ENCODE data around the gene PLEKHG2. TPM values are rescaled to one million over a fixed set of nuclear protein-coding genes. Genes with fewer than 3 reads are reported as not detected.

The PLEKHG2 gene
- total RNA-seq, 1 donor from 2014 or later: 10.1 TPM

DNA sequence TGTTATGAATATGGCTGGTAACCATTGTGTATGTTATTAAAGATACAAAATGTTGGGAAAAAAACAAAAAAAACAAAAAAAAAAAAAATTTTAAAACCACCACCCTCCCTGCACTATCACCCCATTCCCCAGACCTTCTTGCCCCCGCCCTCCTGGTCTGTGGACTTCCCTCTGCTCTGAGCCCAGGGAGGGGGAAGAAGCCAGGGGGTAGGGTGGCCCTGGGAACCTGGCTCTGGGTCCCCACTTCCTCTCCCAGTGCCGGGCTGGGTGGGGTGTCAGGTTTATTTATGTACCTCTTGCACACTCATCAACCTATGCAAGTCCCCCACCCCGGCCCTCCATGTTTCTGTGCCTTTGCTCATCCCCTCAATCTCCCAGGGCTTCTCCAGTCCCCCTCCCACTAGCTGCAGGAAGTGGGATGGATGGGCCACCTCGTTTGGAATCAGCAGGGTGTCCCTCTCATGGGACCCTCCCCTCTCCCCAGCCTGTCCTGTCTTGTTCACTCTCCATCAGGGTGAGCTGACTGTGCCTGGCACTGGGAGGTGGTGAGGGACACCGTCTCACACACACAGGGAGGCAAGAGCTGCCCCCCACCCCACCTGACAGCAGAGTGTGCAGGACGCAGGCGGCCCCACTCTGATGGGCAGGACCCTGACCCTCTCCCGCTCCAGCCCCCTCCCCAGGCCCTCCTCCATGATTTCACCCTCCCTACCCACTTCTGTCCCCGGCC is 27.5 kb upstream of the PLEKHG2 start:
- no peak for DNase-seq (ENCODE audit: low read depth in 2 of 2)

DNA sequence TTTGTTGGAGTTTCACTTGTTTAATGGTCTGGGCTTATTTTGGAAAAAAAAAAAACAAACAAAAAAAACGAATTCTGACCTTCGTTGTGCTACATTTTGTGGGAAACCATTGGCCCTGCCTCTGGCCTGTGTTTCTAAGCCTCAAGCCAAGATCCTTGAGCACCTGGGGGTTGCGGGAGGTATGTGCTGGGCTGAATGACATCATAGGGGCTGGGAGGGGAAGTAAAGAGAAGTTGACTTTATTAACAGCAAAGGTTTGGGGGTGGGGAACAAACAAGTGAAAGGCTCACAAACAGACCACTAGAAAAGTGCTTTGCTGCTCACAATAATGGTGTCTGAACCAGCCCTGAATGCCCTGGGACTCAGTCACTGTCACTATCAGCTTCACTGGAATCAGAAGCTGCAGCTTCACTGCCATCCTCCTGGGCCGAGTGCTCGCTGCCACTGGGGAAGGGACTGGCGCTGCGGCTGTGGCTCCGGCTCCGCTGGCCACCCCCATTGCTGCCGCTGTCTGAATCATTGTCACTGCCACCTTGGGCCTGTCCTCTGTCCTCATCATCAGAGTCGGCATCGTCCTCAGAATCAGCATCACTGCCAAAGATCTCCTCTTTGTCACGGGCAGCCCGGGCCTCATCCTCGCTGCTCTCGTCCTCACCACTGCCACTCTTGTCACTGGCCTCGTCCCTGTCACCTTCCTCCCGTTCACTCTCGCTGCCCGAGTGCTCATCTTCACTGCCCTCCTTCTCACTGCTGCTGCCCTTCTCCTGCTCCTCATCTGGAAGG is 26.6 kb upstream of the PLEKHG2 start:
- DNase-seq (ENCODE audit: low read depth in 2 of 2): no peak

DNA sequence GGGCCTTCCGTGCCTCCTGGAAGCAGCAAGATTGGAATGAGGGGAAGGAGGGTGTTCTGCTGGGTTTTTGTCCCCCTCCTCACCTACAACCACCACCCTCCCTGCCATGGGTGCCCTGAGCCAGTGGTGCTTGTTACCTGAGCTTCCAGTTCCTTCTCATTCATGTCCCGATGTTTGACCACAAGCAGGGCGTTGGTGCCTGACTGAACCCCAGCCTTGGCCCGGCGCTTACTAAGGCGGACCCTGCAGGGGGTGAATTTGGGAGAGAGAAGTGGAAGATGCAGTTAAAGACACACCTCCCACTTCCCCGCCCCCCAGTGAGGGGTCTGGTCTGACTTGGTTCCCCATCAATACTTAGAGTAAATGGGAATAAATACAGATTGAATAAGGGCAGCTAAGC is 25.9 kb upstream of the PLEKHG2 start:
- no peak for DNase-seq (ENCODE audit: low read depth in 2 of 2)

DNA sequence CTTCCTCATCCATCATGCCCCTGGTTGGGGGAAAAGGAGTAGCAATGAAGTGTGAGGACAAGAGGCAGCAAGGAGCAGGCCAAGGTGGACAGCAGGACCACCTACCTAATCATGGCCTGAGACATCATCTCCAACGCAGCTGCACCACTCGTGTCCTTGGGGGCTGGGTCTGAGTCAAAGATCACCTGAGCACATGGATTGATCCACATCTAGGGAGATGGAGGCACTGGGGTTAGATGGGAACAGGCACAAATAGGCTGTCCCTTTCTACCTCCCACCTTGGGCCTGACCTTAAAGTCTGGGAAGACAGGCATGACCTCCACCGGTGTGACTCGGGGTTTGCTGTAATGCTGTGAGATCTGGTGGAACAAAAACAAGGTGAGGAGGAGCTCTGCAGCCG is 23.8 kb upstream of the PLEKHG2 start:
- DNase-seq (ENCODE audit: low read depth in 2 of 2): no peak

DNA sequence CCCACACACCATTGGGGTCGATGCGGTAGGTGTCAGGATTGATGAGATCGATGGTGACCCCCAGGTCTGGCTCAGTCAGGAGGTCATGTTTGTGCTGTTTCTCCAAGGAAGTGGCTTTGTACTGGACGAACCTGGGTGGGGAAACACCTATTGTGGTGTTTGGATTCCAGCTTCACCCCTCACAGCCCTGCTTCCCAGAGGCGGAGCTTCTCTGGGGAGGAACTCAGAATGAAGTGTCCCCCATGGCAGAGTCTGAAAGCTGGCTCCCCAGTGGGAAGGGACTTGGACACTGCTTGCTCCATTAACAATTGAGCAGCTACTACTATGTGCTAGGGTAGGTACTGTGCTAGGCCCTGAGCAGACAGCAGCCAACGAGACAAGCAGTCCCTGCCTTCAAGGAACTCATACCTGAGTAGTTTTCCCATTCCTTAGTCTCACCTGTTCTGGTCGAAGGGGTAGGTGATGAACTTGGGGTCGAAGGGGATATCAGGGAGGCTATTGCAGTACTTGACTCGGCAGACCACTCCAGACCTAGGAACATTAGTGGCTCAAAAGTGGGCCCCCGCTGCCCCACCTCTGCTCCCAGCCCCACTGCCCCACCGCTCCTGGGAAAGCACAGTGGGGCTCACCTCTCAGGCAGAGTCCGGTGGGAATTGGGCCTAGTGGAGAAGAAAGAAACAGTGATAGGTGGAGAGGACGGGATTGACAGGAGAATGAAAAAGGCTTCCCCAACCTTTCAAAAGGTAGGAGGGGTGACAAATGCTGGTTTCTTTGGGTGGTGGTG is 22.6 kb upstream of the PLEKHG2 start:
- DNase-seq (ENCODE audit: low read depth in 2 of 2): no peak

DNA sequence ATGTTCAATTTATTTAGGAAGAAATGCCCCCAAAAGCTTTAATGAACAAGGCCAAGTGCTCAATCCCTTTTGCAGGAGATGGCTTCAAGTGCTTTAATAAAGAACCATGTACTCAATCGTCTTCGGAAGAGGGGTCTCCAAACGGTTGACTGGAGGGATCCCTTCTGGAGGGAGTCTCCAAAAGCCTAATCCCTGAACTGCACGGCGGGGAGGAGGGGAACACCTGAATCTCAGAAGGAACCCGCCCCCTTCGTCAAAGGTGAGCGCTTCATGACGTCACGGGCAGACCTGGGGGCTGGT is 22.1 kb upstream of the PLEKHG2 start:
- DNase-seq (ENCODE audit: low read depth in 2 of 2): no peak

DNA sequence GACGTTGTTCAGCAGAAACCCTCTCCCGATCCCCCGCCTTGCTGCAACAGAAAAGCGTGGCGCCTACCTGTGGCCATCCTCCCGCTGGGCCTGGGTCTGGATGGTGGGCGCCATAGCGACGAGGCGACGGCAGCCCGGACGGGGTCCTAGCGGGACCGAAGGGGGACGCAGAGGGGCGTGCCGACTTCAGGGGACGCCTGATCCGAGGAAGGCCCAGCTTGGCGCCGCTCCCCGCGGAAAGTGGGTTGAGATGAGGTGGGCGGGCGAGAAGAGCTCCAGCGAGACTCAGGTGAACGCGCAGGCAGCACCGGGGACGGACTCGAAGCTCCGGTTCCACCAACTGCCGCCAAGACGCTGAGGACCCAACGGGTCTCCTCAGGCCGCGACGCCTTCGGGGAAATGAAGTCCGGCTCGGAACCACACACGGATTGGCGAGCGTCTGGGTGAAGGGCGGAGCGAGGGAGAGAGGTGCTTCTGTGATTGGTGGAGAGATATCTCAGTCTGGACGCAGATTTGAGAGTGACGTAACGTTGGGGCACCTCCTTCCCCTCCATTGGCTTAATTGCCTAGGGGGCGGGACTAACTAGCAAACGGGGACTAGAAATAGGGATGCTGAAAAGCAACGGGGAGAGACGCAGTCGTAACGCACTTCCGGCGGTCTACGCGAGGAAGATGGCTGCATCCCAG is 21.6 kb upstream of the PLEKHG2 start, which contains the start of the genes MED29 and PAF1:
TSS of gene MED29 (plus strand) at position 628 of the 687 bp plus-strand sequence. CDS start at position 673, 45 bp downstream.
TSS of gene PAF1 (minus strand) at position 356 of the 687 bp plus-strand sequence. CDS start at position 114, 242 bp downstream.
- DNase-seq (ENCODE audit: low read depth in 2 of 2): peak; percentile 99 to 100

DNA sequence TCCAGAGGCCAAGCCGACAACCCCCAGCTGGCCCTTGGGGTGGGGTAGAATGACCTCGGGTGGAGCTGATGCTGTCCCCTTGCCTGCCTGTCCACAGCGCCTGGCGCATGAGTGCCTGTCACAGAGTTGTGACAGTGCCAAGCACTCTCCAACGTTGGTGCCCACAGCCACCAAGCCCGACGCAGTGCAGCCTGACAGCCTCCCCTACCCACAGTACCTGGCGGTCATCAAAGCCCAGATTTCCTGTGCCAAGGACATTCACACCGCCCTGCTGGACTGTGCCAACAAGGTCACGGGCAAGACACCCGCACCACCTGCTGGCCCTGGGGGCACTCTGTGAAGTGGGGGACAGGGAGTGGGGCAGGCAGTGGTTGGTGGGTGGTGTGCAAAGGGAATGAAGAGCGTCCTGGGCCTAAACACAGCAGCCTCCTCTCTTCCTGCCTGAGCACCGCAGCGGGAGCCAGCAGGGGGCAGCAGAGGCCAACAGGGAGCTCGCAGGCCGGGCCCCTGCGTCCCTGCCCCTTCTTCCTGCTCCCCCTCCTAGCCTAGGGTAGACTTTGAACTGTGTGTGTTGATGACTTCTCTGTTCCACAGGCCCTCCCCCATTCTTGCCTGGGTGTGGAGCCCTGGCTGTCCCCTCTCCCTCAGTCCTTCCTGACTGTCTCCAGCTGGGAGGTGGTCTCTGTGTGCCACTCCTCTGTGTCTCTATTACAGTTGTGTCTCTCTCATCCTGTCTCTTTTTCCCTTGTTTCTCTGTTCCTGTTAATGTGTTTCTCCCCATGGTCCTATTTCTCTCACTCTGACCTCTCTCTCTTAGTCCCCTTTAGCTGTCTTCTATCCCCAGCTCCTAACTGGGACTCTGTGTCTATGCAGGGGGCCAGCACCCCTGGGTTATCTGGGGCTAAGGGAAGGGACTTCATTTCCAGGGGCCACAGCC is 14.8 kb upstream of the PLEKHG2 start:
- peak; percentile 87 to 91 for DNase-seq (ENCODE audit: low read depth in 2 of 2)

DNA sequence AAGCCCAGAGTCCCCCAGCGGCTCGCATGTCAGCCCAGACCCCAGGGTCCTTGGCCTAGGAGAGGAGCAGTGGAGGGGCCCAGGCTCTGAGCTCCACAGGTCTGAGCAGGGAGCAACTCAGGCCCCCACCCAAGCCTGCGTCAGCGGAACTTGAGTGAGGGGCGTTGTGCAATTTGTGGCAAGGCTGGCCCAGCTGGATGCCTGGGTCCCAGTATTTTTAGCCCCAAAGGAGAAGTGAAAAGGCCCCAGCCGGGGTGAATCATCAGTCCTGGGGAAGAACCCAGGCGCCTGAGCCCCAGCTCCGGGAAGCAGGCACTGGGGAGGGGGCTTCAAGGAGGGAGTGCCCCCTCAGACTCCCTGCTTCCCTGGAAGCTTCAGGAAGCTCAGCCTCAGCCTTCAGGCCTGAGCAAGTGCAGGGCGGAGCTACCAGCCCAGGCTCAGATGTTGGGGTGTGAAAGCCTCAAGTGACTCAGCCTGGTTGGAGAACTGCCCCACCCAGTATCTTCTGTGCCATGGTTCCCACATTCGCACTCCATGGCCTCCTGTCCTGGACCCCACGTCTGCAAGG is 14.1 kb upstream of the PLEKHG2 start:
- DNase-seq (ENCODE audit: low read depth in 2 of 2): peak in 1 of 2 donors; percentile 77

DNA sequence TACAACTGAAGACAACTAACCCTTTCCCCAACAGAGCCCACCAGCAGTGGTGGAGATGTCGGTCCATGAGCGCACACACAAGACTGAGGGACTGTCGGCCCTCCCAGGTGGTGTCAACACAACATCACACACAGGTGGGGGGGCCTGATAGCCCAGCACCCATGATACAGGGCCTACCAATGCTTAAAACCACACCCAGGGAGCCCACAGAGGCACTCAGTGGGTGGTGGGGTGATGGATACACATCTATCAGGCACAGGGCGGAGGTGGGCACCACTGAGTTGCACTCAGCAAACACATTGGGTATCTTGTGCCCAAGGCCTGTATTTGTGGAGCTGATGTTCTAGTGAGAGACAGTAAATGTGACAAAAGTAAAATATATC is 12.8 kb upstream of the PLEKHG2 start:
- DNase-seq (ENCODE audit: low read depth in 2 of 2): no peak

DNA sequence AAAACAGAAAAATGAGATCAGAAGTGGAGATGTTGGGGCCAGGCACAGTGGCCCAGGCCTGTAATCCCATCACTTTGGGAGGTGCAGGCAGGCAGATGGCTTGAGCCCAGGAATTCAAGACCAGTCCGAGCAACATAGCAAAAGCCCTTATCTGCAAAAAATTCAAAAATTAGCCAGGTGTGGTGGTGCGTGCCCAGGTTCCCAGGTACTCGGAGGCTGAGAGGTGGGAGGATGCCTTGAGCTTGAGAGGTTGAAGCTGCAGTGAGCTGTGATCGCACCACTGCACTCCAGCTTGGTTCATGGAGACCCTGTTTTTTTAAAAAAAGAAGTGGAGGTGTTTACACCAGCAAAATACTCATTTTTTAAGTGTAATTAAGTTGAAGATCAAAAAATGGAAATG is 12.4 kb upstream of the PLEKHG2 start:
- no peak for DNase-seq (ENCODE audit: low read depth in 2 of 2)

DNA sequence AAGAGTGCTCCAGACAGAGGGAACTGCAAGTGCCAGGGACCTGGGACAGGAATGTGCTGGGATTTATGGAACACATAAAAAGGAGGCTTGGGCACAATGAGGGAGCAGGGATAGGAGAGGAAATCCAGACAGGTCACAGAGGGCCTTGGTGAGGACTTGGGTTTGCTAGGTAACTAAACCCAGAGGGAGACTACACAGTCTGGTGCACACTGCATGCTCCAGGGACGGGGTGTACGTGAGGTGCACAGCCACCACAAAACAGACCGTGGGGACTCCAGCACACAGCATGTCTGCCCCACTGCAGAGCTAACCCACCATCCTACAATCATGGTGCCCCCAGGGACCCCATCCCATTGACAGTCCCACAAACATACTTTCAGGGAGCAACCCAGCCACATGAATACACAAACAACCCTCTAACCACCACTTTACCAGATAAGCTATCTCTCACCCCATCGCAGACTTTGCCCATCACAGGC is 11.4 kb upstream of the PLEKHG2 start:
- no peak for DNase-seq (ENCODE audit: low read depth in 2 of 2)

DNA sequence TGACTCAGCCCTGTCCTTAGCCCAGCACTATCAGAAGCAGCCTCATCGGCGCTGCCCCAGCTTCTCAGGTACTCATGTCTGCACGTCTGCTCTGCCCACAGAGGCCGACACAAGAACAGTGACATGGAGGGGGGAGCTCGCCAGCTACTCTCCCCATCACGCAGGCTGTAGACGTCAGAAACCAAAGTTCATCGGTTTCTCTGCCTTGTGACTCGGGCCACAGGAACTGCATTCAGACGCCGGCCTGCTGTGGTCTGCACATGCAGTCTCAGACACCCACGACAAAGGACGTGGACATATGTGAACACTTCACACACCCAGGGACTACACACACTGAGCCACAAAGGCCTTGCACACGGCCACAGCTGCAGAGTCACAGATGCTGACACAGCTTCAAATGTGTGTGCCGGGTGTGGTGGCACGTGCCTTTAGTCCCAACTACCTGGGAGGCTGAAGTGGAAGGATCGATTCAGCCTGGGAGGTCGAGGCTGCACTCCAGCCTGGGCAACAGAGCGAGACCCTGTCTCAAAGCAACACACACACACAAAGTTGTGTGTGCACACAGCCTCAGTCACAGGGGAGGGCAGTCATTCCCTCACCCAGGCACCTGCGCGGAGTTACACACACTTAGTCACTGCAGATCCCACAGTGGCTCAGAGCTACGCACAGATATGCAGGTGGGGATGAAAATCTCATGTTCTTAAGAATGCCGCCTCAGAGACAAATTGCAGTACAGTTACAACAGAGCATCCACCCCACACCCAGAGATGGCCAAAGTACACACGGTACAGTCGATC is 10.7 kb upstream of the PLEKHG2 start:
- peak in 1 of 2 donors; percentile 20 for DNase-seq (ENCODE audit: low read depth in 2 of 2)

DNA sequence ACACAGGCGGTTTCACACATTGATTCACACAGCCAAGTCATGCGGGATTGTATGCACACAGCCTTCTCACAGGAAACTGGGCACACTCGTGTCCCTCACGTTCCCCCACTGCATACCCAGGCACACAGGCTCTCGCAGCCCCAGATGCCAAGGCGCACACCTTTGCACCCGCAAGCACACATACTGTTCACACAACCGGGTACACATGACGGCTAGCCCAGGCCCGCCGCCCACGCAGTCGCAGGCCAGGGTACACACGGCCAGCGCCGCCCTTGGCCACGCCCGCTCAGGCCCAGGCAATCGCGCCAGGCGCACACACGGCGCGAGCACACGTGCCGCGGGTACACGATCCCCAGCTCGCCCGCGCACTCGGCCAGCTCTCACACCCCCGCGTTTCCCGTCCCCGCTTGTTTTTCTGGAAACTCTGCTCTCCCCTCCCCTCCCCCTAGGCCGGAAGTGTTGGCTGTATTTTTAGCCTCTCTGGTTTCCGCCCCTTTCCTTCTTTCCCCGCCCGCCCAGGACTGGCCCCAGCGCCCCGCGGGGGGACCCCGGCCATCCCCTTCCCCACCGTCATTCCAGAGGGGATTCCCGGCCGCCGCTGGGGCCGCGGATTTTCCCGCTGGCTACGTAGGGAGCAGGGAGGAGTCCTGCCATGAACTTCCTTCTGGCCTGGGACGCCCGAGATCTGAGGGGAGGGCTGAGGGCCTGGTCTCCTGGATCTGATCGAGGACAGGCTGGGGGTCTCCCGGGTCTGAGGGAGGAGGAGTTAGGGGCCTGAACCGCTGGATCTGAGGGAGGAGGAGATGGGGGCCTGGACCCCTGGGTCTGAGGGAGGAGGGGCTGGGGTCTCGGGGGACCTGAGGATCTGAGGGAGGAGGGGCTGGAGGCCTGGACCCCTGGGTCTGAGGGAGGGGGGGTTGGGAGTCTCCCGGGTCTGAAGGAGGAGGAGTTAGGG is 9.8 kb upstream of the PLEKHG2 start:
- peak; percentile 94 to 98 for DNase-seq (ENCODE audit: low read depth in 2 of 2)

DNA sequence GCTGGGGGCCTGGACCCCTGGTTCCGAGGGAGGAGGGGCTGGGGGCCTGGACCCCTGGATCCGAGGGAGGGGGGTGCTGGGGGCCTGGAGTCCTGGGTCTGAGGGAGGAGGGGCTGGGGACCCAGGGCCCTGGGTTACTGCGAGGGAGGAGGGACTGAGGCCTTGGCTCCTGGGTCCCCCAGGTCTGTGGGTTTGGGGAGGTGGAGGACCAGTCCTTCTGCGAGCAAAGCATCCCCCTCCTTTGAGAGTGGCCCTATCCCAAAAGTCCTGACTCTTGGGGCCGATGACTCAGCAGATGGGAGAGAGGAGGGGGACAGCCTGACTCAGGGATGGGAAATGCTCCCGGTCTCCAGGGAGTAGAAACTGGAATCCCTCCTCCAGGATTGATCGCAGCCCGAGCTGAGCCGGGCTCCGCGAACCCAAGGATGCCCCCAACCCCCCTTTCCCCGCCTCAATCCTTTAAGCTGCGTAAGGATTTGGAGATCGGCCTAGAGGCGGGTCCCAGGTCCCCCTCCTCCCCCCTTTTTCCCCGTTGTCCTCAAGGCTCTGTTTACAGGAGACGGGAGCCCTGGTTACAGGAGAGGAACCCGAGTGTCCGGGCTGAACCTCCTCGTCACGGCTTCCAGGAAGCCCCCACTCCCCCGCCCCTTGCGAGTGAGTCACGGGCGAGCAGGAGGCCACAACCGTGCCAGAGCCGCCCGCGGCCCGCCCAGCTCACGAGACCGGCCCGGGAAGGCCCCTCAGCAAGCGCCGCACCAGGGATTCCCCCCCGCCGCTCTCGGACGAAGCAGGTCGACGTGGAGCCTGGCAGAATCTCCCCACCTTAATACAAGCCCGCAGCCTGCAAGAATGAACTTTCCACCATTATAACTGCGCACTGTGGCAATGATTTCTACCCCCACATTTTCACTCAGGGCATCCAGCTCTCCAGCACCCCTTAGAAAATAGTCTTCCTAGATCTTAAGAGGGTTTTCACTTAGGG is 8.8 kb upstream of the PLEKHG2 start:
- DNase-seq (ENCODE audit: low read depth in 2 of 2): peak; percentile 99

DNA sequence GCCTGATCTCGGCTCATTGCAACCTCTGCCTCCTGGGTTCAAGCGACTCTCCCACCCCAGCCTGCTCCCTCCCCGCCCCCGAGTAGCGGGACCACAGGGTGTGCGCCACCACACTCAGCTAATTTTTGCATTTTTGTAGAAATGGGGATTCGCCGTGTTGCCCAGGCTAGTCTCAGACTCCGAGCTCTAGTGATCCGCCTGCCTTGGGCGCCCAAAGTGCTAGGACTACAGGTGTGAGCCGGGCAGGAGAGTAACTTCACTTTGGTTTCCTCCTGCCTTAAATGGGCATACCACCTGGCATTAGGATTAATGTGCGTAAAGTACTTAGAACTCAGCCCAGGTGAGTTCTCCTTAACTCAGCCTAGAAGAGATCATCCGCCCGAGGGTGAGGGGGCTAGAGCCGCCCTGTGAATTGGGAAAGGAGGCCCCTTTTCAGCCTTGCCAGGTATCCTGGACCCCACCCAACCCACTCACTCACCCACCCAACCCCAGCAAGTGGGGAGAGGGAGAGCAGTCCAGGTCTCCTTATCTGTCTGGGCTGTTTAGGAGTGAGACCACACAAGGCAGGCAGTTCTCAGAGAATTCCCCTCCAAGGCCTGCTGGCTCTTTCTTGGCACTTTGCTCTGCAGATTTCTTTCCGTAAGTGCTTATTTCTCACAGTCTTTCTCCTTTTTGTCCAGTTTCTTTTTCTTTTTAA is 7.1 kb upstream of the PLEKHG2 start:
- DNase-seq (ENCODE audit: low read depth in 2 of 2): no peak

Data from lung microvascular endothelial cell (primary cell).